ENCODE data around the gene PITHD1.

GRCh38 chr1:23793018-23793781 lies 15.0 kb downstream of the PITHD1 start:
- TF ChIP-seq, protein P1, sequence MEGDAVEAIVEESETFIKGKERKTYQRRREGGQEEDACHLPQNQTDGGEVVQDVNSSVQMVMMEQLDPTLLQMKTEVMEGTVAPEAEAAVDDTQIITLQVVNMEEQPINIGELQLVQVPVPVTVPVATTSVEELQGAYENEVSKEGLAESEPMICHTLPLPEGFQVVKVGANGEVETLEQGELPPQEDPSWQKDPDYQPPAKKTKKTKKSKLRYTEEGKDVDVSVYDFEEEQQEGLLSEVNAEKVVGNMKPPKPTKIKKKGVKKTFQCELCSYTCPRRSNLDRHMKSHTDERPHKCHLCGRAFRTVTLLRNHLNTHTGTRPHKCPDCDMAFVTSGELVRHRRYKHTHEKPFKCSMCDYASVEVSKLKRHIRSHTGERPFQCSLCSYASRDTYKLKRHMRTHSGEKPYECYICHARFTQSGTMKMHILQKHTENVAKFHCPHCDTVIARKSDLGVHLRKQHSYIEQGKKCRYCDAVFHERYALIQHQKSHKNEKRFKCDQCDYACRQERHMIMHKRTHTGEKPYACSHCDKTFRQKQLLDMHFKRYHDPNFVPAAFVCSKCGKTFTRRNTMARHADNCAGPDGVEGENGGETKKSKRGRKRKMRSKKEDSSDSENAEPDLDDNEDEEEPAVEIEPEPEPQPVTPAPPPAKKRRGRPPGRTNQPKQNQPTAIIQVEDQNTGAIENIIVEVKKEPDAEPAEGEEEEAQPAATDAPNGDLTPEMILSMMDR (IDR thresholded peaks at IDR 0.05): no peak
- TF ChIP-seq SIN3A (IDR thresholded peaks at IDR 0.05; ENCODE audit: borderline replicate concordance, insufficient read depth, low read depth, low read length) (no peak; the same call in 1 of the 2 replicates), REST (IDR thresholded peaks at IDR 0.05; ENCODE audit: insufficient read depth in 1 of 2, low read depth in 2 of 2, low read length in 1 of 2) (no peak)
